Pancreas (tissue), 10 donors: Measurements from ENCODE around the gene EBF3. TPM values are rescaled to one million over a fixed set of nuclear protein-coding genes. Genes with fewer than 3 reads are reported as not detected.

ENCODE experiments used
- ATAC-seq, 4 donors: fragments of 200-7000 bp; cut with Tn5 transposase; one replicate each; pipeline versions ENCODE4 v1.8.0 to v1.9.1; 2020; ENCODE audit warnings: mild to moderate bottlenecking in 4 of 4, moderate library complexity in 4 of 4
- DNase-seq, 6 donors: peaks; one replicate each; pipeline ENCODE4 v3.0.0-alpha.2; 2020
- FAIRE-seq: peaks from 2 replicates; lab custom pipeline; 2012; peaks lifted over from hg19 to GRCh38; lab: Jason Lieb, UNC
- H3K27ac ChIP-seq, 4 donors: fragments of 200-600 bp; sonication (generic); 1 replicate in 3 of 4; 2 replicates in 1 of 4; pipeline versions ENCODE4 v1.5.0 to v1.8.0; 2020
- H3K27me3 ChIP-seq, 4 donors: fragments of 200-600 bp; one replicate each; pipeline ENCODE4 v1.8.0; 2021
- H3K36me3 ChIP-seq, 3 donors: fragments of 200-600 bp; sonication (generic) in 1 of 3; one replicate each; pipeline versions ENCODE4 v1.5.0 to v1.8.0; 2020 to 2021
- H3K4me1 ChIP-seq, 3 donors: fragments of 200-600 bp; one replicate each; pipeline ENCODE4 v1.8.0; 2021
- H3K4me3 ChIP-seq, 4 donors: fragments of 200-600 bp; sonication (generic) in 2 of 4; one replicate each; pipeline versions ENCODE4 v1.5.0 to v1.8.0; 2020 to 2021
- H3K9me3 ChIP-seq, 4 donors: fragments of 200-600 bp; one replicate each; pipeline ENCODE4 v1.8.0; 2021
- CTCF ChIP-seq, 4 donors: fragments of 200-600 bp; sonication (generic) in 3 of 4; IDR thresholded peaks; one replicate each; pipeline versions ENCODE4 v1.5.0 to v1.8.0; 2021; ENCODE audit warnings: antibody characterized with exemption in 4 of 4
- WGBS, 2 donors: extraction: QIAGEN DNeasy Blood & Tissue Kit; methylation state at CpG; one replicate each; pipeline ENCODE4 v1.1.7; 2013; 5-methylcytosine and 5-hydroxymethylcytosine counted together
- intact Hi-C, 3 donors: fragments of 100-400 bp; cut with DNase I; formaldehyde crosslinking; loops; one replicate each; pipeline versions ENCODE4 v1.11.1 to v1.14.2; 2022
- polyA plus RNA-seq, 2 donors: library from polyadenylated mRNA; stranded (reverse); fragments of 200-250 nt; gene quantifications; one replicate each; pipeline ENCODE4 v1.2.3, GENCODE V29; 2013
- total RNA-seq, 6 donors: library from RNA; stranded (reverse); fragmentation: NEBNext Ultra II Directional in 4 of 6; extraction: Animal tissue kit (Norgen Biotek cat#: 25700) in 4 of 6; gene quantifications; one replicate each; pipeline versions ENCODE4 v1.2.1 to v1.2.4, GENCODE V29; 2021 to 2023
- donor health status: healthy with polysubstance abuse.
- donor health status: DM: no; HTN: no; CAD: no; lungs with moderate emphysema.
- donor health status: DM: no; HTN: no; CAD: no.
- donor health status: control.
- donor health status: control.
- donor health status: Bipolar disorder and iron deficiency.
- donor health status: DM: yes; HTN: yes; CAD: no.
- donor health status: DM: no; HTN: no; CAD: no.
- donor health status: DM: no; HTN: no; CAD: no.
- donor health status: DM: yes; HTN: yes; CAD: no.

EBF3 gene
- total and polyA plus RNA-seq, 8 donors = 0.47 to 1.5 (median 1.1) TPM

GRCh38 chr10:129900825-129901224 lies 63.2 kb downstream of the EBF3 start:
- Histone ChIP-seq H3K27ac (no peak overlapping the region), H3K4me3 (no peak overlapping the region), H3K27me3 (peaks cover 0 to 27% (median 1%) of the 10 kb centered on the region in 4 donors), H3K9me3 (no peaks in the 10 kb centered on the region), H3K36me3 (no peaks in the 10 kb centered on the region), H3K4me1 (no peaks in the 10 kb centered on the region)
- ATAC-seq = no peak
- WGBS, 2 donors = 66 to 82% methylated on average over 1 of the region's 1 CpG
- intact Hi-C loops = no loop called here
- TF ChIP-seq CTCF (IDR thresholded peaks at IDR 0.05) = no peak
- no peak for DNase-seq
- no peak for FAIRE-seq

GRCh38 chr10:129899276-129900130 lies 64.6 kb downstream of the EBF3 start:
- TF ChIP-seq CTCF (IDR thresholded peaks at IDR 0.05) = no peak
- ATAC-seq (no peak), FAIRE-seq (no peak), DNase-seq (no peak)
- no peak overlapping the region for H3K27ac ChIP-seq
- no peaks in the 10 kb centered on the region for H3K4me1 ChIP-seq
- H3K9me3 ChIP-seq = no peaks in the 10 kb centered on the region
- no peaks in the 10 kb centered on the region for H3K36me3 ChIP-seq
- intact Hi-C loops = no loop called here
- H3K27me3 ChIP-seq = peaks cover 0 to 35% (median 1%) of the 10 kb centered on the region in 4 donors
- no peak overlapping the region for H3K4me3 ChIP-seq
- WGBS, 2 donors = 40 to 43% methylated on average over 22 of the region's 22 CpGs

- 23 to 33% methylated on average over 38 of the region's 38 CpGs for WGBS, 2 donors
- Histone ChIP-seq H3K27ac (no peak overlapping the region), H3K4me1 (no peaks in the 10 kb centered on the region), H3K27me3 (peaks cover 0 to 40% (median 2%) of the 10 kb centered on the region in 4 donors), H3K9me3 (no peaks in the 10 kb centered on the region), H3K4me3 (no peak overlapping the region), H3K36me3 (no peaks in the 10 kb centered on the region)
- no peak for FAIRE-seq
- no peak for DNase-seq
- no peak for ATAC-seq
- intact Hi-C loops = no loop called here
- no peak for TF ChIP-seq CTCF (IDR thresholded peaks at IDR 0.05)
Measured at GRCh38 chr10:129898706-129899268, 65.3 kb downstream of the EBF3 start.

GRCh38 chr10:129897871-129898626 lies 66.0 kb downstream of the EBF3 start:
- Histone ChIP-seq H3K27ac (no peak overlapping the region), H3K27me3 (peaks cover 0 to 40% (median 3%) of the 10 kb centered on the region in 4 donors), H3K4me3 (no peak overlapping the region), H3K4me1 (no peaks in the 10 kb centered on the region), H3K36me3 (no peaks in the 10 kb centered on the region), H3K9me3 (no peaks in the 10 kb centered on the region)
- intact Hi-C loops = no loop called here
- WGBS, 2 donors = 30% methylated on average over 15 of the region's 15 CpGs
- DNase-seq (no peak), FAIRE-seq (no peak), ATAC-seq (no peak)
- TF ChIP-seq CTCF (IDR thresholded peaks at IDR 0.05) = no peak
